ENCODE results near the gene MAGEA6. TPM values are rescaled to one million over a fixed set of nuclear protein-coding genes. Genes with fewer than 3 reads are reported as not detected.

MAGEA6 gene
- total RNA-seq, 1 donor from 2014 or later = not detected

- H3K36me3 Mint-ChIP-seq (ENCODE audit: low read depth) = no peaks in the 10 kb centered on the region
- DNase-seq (ENCODE audit: low spot score) = peak; percentile 61
- TF ChIP-seq CTCF (IDR thresholded peaks at IDR 0.05) = no peak
- H3K4me1 Mint-ChIP-seq (ENCODE audit: low read depth) = no peaks in the 10 kb centered on the region
- no peak within 1 kb of the TSS for H3K4me3 Mint-ChIP-seq (ENCODE audit: unreplicated experiment)
- peaks cover 28% of the 10 kb centered on the region for H3K9me3 Mint-ChIP-seq (ENCODE audit: low read depth)
- H3K27ac Mint-ChIP-seq (ENCODE audit: unreplicated experiment) = no peak within 1 kb of the TSS
- H3K27me3 Mint-ChIP-seq (ENCODE audit: low read depth) = no peaks in the 10 kb centered on the region
Observed at GRCh38 chrX:152733261-152733975, 36.1 kb downstream of the MAGEA6 start, which contains the start of the genes CSAG1 and MAGEA12. Gene CSAG1, minus strand, starts transcription at chrX:152733721. Its CDS starts 1,261 bp downstream, at chrX:152732460. Gene MAGEA12, plus strand, starts transcription at chrX:152733757. Its CDS starts 2,405 bp downstream, at chrX:152736162.

- no peak for DNase-seq (ENCODE audit: low spot score)
- no peaks in the 10 kb centered on the region for H3K4me1 Mint-ChIP-seq (ENCODE audit: low read depth)
- H3K27me3 Mint-ChIP-seq (ENCODE audit: low read depth) = no peaks in the 10 kb centered on the region
- TF ChIP-seq CTCF (IDR thresholded peaks at IDR 0.05) = no peak
- no peaks in the 10 kb centered on the region for H3K36me3 Mint-ChIP-seq (ENCODE audit: low read depth)
- H3K4me3 Mint-ChIP-seq (ENCODE audit: unreplicated experiment) = no peak overlapping the region
- H3K9me3 Mint-ChIP-seq (ENCODE audit: low read depth) = peaks cover 32% of the 10 kb centered on the region
- H3K27ac Mint-ChIP-seq (ENCODE audit: unreplicated experiment) = no peak overlapping the region
Observed at GRCh38 chrX:152725409-152725808, 44.1 kb downstream of the MAGEA6 start.

Other genes with a start within 250 kb of the MAGEA6 start
- gene GABRQ, start 131.8 kb downstream of the MAGEA6 start, total RNA-seq = not detected in 3 replicates
- not detected in 3 replicates for gene MAGEA3, start 70.9 kb downstream of the MAGEA6 start, total RNA-seq
- gene CSAG2, start 60.4 kb downstream of the MAGEA6 start, total RNA-seq = not detected in 3 replicates
- gene MAGEA2B, start 55.1 kb downstream of the MAGEA6 start, total RNA-seq = not detected in 3 replicates
- not detected in 3 replicates for gene CSAG1, start 36.0 kb downstream of the MAGEA6 start, total RNA-seq
- not detected in 3 replicates for gene MAGEA12, start 35.9 kb downstream of the MAGEA6 start, total RNA-seq
- gene MAGEA2, start 15.8 kb downstream of the MAGEA6 start, total RNA-seq = not detected in 3 replicates
- not detected in 3 replicates for gene CSAG3, start 10.5 kb downstream of the MAGEA6 start, total RNA-seq
- gene CETN2, start 61.1 kb upstream of the MAGEA6 start, total RNA-seq = 27.0 to 42.3 TPM (median 30.0 TPM) in 3 replicates
- 18.1 to 20.3 TPM (median 18.7 TPM) in 3 replicates for gene NSDHL, start 61.4 kb upstream of the MAGEA6 start, total RNA-seq
- 6.0 to 14.0 TPM (median 13.7 TPM) in 3 replicates for gene ZNF185, start 128.4 kb upstream of the MAGEA6 start, total RNA-seq
- gene PNMA5, start 224.4 kb upstream of the MAGEA6 start, total RNA-seq = not detected in 3 replicates

All from chondrocyte (in vitro differentiated cells).